HG02642 (cell line): ENCODE measurements around the gene NECAB2.
"Not testable (repeated sequence)": the region's sequence is repeated elsewhere in the genome, so short reads cannot be mapped to it uniquely, and the experiment has no call there.

Experiments
- ATAC-seq: cut with Tn5 transposase; IDR thresholded peaks from one replicate; pipeline ENCODE4 v1.9.1; 2021; ENCODE audit warnings: mild to moderate bottlenecking; ENCODE audit not compliant: unreplicated experiment, poor library complexity

The NECAB2 gene

DNA sequence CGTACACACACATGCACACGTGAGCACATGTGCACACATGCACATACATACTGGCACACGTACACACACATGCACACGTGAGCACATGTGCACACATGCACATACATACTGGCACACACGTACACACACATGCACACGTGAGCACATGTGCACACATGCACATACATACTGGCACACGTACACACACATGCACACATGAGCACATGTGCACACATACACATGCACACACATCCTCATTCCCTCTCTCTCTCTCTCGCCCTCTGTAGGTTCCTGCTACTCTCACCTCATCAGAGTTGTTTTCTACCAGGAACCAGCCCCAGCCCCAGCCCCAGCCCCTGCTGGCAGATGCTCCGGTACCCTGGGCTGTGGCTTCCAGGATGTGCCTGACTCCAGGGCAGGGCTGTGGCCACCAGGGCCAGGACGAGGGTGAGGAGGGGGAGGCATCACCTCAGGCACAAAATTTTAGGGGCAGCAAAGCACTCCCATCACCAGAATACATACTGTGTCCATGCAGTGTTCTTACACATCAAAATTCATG lies 17.1 kb upstream of the NECAB2 start:
- not testable (repeated sequence) for ATAC-seq

DNA sequence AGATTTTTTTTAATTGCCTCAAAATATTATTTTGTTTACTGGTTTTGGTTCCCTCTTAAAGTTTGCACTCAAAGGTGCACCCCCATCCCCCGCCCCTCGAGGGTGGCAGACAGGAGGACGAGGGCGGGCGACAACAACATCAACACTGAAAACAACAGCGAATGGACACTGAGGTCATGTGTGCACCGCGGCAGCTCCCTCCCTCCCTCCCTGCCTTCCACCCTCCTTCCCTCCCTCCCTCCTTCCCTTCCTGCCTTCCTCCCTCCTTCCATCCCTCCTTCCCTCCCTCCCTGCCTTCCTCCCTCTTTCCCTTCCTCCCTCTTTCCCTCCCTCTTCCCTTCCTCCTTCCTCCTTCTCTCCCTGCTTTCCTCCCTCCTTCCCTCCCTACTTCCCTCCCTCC lies 16.5 kb upstream of the NECAB2 start:
- no peak for ATAC-seq

- ATAC-seq: no peak
Measured at GRCh38 chr16:83952587-83952939, 15.5 kb upstream of the NECAB2 start.

DNA sequence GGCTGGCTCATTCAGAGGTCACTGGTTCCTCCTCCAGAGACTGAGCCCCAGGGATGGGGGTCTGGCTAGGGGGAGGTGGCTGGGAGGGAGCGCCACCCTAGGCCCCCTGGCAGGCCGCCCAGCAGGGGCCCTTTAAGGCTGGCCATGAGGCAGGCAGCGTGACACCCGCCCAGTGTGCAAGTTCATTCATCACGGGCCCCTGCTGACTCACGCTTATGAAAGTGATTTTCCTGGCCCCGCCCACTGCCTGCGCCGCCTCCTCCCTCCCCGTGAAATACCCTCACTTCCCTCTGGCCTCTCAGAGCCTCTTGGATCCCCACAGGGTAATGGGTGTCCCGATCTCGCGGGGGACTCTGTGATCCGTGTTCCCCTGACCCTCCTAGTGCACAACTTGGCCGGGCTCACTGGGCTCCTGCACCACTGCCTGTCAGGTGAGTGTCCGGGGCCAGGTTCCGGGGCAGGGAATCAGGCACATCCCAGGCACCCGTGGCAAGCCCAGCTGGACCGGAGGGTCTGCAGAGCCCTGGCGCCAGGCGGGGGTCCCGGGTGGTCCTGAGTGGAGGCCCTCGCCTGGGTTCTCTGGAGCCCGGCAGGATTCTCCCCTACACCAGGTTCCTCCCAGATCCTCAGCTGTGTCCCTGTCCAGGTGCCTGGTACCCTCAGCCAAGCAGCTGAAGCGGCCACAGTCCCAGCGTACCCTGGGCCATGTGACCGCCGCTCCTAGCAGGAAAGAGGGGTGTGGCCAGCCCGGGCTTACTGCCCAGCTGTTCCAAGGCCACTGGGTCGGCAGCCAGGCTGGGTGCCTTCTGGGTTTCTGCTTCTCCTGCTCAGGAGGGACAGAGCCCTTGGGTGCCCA lies 14.9 kb upstream of the NECAB2 start, which contains the start of gene OSGIN1:
Gene OSGIN1, plus strand, starts transcription at position 301 of the 856 bp plus-strand sequence. CDS start 4,432 bp downstream, outside the sequence.
- peak; percentile 75 for ATAC-seq

- ATAC-seq: no peak
Measured at GRCh38 chr16:83953796-83954576, 14.1 kb upstream of the NECAB2 start.

- ATAC-seq: no peak
Measured at GRCh38 chr16:83954577-83955016, 13.4 kb upstream of the NECAB2 start.

DNA sequence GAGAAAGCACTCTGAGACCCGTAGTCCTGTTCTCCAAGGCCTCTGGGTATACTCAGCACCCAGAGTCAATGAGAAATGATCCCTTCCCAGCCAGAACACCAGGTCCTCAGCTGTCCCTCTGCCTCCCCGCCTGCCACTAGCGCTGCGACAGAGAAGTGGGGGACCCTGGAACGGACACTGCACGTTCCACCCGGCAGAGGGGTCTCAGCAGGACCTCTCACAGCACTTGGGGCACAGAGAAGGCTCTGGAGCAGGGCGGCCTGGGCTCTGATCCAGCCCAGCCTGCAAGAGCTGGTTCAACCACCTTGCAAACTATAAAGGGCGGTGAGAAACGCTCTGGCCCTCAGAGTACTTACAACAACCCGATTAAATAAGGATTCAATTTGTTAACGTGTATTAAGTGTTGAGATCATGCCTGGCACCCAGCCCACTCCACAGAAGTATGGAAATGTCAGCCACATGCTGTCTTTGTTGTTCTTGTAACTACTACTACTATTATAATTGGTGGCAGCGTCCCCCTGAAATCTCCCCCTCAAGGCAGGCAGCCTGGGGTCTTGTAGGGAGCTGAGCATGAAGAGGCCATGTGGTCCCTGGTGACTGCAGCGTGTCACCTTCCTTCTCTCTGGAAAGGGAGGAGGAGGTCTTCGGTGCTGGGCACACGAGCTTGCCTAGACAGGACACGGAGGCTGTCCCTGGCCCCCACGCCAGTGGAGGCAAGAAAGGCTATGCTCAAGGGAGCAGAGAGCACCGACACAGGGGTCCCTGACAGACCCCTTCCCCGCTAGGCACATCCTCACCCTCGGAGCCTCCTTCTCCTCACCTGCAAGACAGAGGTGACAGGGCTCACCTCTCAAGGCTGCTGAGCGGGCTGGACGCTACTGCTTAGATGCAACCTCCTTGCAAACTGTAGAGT lies 12.6 kb upstream of the NECAB2 start:
- no peak for ATAC-seq

DNA sequence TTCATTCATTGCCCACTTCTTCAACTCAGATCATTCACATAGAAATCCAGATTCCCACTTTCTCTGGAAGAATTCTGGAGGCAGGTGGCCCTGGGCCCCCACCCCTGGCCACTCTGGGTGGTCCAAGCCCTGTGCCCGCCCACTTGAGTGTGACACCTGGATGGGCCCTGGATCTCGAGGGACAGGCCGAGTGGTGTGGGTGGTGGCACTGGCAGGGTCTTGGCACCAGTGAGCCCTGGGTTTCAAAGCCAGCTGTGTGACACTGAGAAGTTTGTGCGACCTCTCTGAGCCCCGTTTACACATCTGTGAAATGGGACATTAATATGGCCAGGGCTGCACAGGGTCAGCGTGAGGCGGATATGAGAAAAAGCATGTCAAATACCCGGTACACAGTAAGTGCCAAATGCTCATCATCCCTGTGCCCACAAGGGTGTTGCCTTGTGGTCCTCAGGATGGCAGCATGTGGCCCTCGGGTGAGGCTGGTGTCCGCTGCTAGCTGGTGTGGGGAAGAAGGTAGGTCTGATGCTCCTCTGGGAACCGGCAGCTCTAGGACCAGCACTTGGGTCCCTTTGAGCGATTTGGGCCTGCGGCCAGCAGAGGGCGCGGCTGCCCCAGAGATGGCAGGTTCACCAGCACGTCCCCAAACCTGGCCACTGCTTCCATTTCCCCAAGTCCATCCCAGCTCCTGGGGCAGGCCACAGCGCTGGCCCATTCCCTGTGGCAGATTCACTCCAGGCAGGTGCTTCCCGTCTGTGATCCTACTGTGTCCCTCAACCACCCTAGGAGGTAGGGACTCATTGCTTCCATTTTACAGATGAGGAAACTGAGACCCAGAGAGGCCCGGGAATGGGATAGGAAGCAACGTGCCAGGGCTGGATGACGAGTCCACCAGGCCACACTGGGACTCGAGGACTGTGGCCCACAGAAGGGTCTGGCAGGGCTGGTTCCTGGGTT lies 11.4 kb upstream of the NECAB2 start:
- peak; percentile 40 for ATAC-seq

DNA sequence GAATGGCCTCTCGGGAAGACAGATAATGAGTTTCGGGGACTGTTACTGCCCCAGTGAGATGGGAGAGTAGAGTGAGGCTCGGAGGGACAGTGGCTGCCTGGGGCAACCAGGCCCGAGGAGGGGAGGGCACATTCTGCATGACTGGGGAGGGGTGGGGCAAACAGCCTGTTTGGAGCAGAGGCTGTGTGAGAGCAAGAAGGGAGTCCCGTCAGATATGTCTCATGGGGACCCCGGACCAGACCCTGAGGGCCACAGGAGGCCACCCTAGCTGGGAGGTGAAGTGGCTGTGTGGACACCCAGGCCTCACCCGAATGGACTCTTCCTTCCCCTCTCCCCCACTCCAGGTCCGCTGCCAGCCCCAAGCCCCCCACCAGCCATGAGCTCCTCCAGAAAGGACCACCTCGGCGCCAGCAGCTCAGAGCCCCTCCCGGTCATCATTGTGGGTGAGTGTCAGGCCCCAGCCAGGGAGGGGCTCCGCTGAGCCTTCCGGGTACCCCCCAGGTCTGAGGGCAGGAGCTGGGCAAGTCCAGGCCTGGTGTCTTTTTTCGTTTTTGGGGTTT lies 10.7 kb upstream of the NECAB2 start:
- no peak for ATAC-seq

GRCh38 chr16:83958137-83958845 lies 9.8 kb upstream of the NECAB2 start:
- ATAC-seq: no peak

DNA sequence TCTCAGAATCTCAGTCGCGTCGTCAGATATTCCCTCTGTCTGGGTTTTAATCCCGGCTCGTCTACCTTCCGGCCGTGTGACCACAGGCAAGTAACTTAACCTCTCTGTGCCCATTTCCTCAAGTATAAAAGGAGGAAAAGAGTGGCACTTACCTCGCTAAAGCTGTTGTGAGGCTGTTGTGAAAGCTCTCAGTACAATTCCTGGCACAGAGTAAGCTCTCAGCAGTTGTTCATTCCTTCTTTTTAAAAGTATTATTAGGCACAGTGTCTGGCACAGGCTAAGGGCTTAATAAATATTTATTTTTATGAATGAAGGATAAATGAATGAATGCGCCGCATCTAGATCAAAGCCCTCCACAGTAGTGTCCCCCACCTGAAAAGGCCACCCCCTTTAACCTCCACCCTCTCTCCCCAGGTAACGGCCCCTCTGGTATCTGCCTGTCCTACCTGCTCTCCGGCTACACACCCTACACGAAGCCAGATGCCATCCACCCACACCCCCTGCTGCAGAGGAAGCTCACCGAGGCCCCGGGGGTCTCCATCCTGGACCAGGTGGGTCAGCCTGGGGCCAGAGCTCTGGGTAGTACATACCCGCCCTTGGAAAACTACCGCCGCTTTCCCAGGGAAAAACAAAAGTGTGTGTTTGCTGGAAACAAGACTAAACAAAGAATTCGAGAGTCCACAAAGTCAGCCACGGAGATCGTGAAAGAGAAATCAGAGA lies 9.0 kb upstream of the NECAB2 start:
- no peak for ATAC-seq

DNA sequence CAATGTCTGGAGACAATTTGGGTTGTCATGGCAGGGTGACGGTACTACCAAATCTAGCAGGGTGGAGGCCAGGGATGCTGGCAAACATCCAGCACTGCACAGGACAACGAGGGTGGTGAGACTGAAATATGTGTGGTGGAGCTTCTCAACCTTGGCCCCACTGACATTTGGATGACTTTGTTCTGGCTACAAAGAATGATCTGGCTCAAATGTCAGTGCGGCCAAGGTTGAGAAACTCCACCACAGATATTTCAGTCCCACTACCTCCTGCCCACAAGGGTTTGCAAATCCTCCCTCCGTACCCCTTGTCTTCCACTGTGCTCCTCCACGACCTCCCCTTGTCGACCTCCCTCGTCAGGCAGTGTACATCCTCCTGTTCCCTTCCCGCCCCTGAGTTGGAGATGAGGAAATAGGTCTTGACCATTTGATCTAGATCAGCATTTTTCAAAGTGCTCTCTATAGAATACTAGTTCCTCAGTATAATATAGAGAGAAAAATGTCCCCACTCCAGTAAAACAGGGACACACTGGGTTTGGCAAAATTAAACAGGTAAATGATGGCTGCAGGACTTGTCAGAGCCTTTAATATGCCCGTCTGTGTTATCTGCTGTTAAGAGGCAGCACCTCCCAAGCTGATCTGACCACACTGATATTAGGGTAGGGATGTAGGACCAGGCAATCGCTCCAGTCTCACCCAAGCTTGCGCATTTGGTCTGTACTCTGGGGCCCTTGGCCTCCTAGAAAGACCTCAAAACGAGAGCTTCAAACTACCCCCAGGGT lies 8.2 kb upstream of the NECAB2 start:
- ATAC-seq: no peak

DNA sequence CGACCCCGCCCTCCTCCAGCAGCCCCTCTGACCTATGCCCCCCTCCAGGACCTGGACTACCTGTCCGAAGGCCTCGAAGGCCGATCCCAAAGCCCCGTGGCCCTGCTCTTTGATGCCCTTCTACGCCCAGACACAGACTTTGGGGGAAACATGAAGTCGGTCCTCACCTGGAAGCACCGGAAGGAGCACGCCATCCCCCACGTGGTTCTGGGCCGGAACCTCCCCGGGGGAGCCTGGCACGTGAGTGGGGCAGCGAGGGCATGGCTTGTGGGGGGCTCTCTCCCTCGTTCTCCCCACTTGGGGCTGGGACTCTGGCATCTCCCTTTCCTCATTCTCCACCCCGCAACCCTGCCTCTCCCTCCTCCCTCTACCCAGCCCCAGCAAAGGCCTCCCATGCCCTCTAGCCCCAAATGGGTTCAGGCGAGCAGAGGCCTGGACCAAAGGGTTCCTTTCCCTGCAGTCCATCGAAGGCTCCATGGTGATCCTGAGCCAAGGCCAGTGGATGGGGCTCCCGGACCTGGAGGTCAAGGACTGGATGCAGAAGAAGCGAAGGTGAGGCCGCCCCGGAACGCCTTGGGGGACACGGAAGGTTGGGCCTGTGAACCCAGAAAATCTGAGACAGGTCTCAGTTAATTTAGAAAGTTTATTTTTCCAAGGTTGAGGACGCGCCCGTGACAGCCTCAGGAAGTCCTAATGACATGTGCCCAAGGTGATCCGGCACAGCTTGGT lies 7.4 kb upstream of the NECAB2 start:
- ATAC-seq: no peak

- ATAC-seq: no peak
Measured at GRCh38 chr16:83961591-83961990, 6.5 kb upstream of the NECAB2 start.

- no peak for ATAC-seq
Measured at GRCh38 chr16:83963277-83964119, 4.5 kb upstream of the NECAB2 start.
